ENCODE measurements around the gene KRTAP10-4.

KRTAP10-4 gene

GRCh38 chr21:44617071-44617501 is 43.6 kb downstream of the KRTAP10-4 start:
- no peak for DNase-seq

- DNase-seq, result no peak
Measured at GRCh38 chr21:44618504-44618903, 45.0 kb downstream of the KRTAP10-4 start.

DNA sequence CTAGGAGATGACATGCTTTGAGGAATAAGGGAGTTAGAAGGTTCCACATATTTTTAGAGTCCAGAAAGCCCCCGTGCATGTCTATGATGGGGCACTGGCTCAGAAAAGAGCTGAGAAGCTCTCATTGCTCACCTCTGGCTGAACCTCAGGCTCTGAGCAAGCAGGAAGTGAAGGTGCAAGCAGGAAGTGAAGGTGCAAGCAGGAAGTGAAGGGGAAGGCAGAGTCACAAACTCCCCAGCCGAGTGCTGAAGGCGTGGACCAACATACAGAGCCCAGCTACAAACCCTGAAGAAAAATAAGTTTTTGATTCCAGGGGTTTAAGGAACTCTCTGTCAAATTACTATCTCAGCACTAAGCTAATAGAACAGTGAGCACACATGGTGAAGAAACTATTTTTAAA is 45.4 kb downstream of the KRTAP10-4 start:
- DNase-seq, result no peak

- DNase-seq, result no peak
Measured at GRCh38 chr21:44619886-44620285, 46.4 kb downstream of the KRTAP10-4 start.

- DNase-seq, result no peak
Measured at GRCh38 chr21:44623575-44623974, 50.0 kb downstream of the KRTAP10-4 start.

Measured in right kidney (tissue), 1 donor.